LNCaP clone FGC (cell line): ENCODE measurements around the gene ZNF385B.
A peak's percentile ranks its signal among the peaks of the same experiment; 100 is the strongest.

Experiments used
- DNase-seq: peaks from one replicate; pipeline ENCODE4 v3.0.0-alpha.2; 2011; ENCODE audit warnings: low read depth
- H3K4me3 ChIP-seq: 2 replicates; pipeline ENCODE4 v1.5.1; 2011; ENCODE audit warnings: mild to moderate bottlenecking, low read depth, low read length, control low read depth
- CTCF ChIP-seq: IDR thresholded peaks from 2 replicates; pipeline ENCODE4 v1.5.1; 2012; ENCODE audit warnings: mild to moderate bottlenecking; ENCODE audit not compliant: control insufficient read depth, insufficient read depth; ENCODE audit errors: extremely low read depth

The ZNF385B gene

GRCh38 chr2:179429597-179429996 is 431.8 kb downstream of the ZNF385B start:
- TF ChIP-seq CTCF, result no peak
- no peak overlapping the region for H3K4me3 ChIP-seq
- DNase-seq, result no peak

- no peak overlapping the region for H3K4me3 ChIP-seq
- no peak for TF ChIP-seq CTCF
- no peak for DNase-seq
These were observed 432.3 kb downstream of the ZNF385B start for GRCh38 chr2:179429060-179429471.

GRCh38 chr2:179428649-179429048 is 432.8 kb downstream of the ZNF385B start:
- H3K4me3 ChIP-seq, result no peak overlapping the region
- no peak for DNase-seq
- no peak for TF ChIP-seq CTCF

GRCh38 chr2:179427065-179427464 is 434.3 kb downstream of the ZNF385B start:
- TF ChIP-seq CTCF, result no peak
- no peak overlapping the region for H3K4me3 ChIP-seq
- DNase-seq, result no peak

GRCh38 chr2:179424571-179424970 is 436.8 kb downstream of the ZNF385B start:
- H3K4me3 ChIP-seq, result no peak overlapping the region
- no peak for TF ChIP-seq CTCF
- DNase-seq, result no peak

- H3K4me3 ChIP-seq, result no peak overlapping the region
- DNase-seq, result peak; percentile 47
- TF ChIP-seq CTCF, result peak; percentile 85
These were observed 439.3 kb downstream of the ZNF385B start for GRCh38 chr2:179422037-179422643.

- no peak overlapping the region for H3K4me3 ChIP-seq
- peak; percentile 47 for DNase-seq
- TF ChIP-seq CTCF, result no peak
These were observed 443.9 kb downstream of the ZNF385B start for GRCh38 chr2:179417436-179417949.
